ENCODE measurements around the gene ADD3. TPM values are rescaled to one million over a fixed set of nuclear protein-coding genes. Genes with fewer than 3 reads are reported as not detected.

The ADD3 gene
- total and polyA plus RNA-seq, 7 donors: 4.2 to 26.3 (median 10.4) TPM

DNA sequence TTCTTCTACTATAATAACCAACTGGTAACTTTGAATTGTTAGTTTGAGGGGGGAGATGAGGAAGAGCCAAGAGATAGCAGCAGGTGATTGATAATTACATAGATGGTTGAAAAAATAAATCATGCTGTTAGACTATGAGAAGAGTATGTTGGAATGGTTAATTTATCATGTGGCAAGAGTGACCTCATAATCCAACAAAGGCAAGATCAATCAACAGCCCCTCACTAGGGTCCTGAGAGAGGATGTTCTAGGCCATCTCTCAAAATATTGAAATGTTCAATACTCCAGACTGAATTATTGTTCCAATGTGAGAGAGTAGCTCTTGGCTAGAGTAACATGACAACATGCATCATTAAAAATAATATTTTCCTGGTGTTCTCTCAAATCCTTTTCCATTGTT is 67.9 kb downstream of the ADD3 start:
- H3K27me3 ChIP-seq (ENCODE audit: insufficient read depth in 3 of 3, low read length in 2 of 3): no peaks in the 10 kb centered on the region
- H3K4me3 ChIP-seq: peak overlapping the region; percentile 23
- ATAC-seq (no peak), DNase-seq (no peak)
- no peaks in the 10 kb centered on the region for H3K36me3 ChIP-seq (ENCODE audit: insufficient read depth in 1 of 2, low read depth in 1 of 2)
- H3K27ac ChIP-seq: peak overlapping the region; percentile 54
- intact Hi-C loops (cut with DNase I): no loop called here
- TF ChIP-seq, protein P1, sequence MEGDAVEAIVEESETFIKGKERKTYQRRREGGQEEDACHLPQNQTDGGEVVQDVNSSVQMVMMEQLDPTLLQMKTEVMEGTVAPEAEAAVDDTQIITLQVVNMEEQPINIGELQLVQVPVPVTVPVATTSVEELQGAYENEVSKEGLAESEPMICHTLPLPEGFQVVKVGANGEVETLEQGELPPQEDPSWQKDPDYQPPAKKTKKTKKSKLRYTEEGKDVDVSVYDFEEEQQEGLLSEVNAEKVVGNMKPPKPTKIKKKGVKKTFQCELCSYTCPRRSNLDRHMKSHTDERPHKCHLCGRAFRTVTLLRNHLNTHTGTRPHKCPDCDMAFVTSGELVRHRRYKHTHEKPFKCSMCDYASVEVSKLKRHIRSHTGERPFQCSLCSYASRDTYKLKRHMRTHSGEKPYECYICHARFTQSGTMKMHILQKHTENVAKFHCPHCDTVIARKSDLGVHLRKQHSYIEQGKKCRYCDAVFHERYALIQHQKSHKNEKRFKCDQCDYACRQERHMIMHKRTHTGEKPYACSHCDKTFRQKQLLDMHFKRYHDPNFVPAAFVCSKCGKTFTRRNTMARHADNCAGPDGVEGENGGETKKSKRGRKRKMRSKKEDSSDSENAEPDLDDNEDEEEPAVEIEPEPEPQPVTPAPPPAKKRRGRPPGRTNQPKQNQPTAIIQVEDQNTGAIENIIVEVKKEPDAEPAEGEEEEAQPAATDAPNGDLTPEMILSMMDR (IDR thresholded peaks at IDR 0.05): no peak
- H3K9me3 ChIP-seq: no peaks in the 10 kb centered on the region
- peaks cover 51% of the 10 kb centered on the region for H3K4me1 ChIP-seq

DNA sequence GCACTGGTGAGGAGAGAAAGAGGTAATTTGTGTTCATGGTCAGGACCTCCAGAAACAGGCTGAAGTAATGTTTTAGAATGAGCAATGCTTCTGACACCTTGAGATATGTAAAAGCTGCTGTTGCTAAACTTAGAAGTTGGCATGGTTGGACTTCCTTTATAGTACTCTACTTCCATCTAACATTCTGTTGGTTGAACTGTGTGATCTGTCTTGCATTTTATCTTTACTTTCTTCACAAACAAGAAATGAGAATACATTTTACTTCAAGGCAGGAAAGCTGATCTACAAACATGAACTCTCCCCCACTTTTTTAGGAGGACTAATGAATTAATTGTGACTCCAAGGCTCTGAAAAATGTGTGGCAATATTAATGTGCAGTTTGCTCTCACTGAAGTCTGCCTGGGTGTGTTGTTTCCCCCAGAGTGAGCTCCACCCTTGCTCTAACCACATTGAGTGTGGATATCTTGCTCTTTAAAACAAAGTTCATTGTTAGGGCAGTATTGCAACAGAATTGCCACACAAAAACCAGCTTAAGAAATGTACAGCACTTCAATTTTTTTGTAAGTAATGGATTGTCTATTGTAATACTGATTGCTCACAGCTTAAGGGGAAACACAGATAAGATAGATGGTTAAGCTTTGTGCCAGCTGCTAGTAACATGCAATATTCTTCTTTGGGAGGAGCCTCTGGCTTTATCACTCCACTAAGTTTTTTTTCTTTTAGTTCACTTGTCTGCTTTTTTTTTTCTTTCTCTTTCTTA is 69.0 kb downstream of the ADD3 start:
- intact Hi-C loops (cut with DNase I): no loop called here
- TF ChIP-seq, protein P1 (IDR thresholded peaks at IDR 0.05): no peak
- Histone ChIP-seq H3K36me3 (ENCODE audit: insufficient read depth in 1 of 2, low read depth in 1 of 2) (no peaks in the 10 kb centered on the region), H3K27me3 (ENCODE audit: insufficient read depth in 3 of 3, low read length in 2 of 3) (no peaks in the 10 kb centered on the region), H3K27ac (peak overlapping the region; percentile 54), H3K4me1 (peaks cover 61% of the 10 kb centered on the region), H3K9me3 (no peaks in the 10 kb centered on the region), H3K4me3 (peak overlapping the region; percentile 43)
- DNase-seq (peak in 1 of 2 donors; percentile 38), ATAC-seq (peak; percentile 52 to 77 (median 74))

DNA sequence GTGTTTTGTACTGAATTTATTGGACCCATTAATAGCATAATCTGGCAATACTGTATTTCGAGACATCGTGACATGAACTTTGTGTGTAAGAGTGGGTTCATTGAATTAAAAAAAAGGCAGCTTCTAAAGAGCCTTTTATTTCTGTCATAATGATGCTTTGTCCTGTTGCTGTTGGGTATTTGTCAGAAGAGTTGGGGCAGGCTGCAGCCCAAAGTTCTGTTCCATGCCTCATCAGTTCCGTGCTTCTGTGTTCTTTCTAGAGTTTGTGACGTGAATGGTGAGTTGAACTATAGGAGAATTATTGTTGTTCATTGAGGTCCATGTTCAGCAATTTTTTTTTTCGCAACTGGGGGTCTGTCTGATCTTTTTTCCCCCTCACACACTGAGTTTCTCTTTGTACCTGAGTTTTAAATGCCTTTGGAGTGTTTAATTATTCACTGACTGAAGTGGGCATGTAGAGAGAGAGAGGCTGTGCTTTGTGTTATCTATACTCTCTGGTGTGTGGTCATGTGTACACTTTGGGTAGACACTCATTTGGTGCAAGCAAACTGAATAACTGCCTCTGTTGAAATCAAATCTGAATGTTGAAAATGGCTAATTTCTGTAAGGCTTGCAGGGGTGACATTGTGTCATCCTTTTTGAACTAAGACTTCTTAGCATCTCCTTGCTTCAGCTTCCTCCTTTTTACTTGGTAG is 69.8 kb downstream of the ADD3 start:
- WGBS, 3 donors: 72 to 84% (median 72%) methylated on average over 5 of the region's 5 CpGs
- Histone ChIP-seq H3K9me3 (no peaks in the 10 kb centered on the region), H3K4me3 (peak overlapping the region; percentile 43), H3K4me1 (peaks cover 69% of the 10 kb centered on the region), H3K27me3 (ENCODE audit: insufficient read depth in 3 of 3, low read length in 2 of 3) (no peaks in the 10 kb centered on the region), H3K36me3 (ENCODE audit: insufficient read depth in 1 of 2, low read depth in 1 of 2) (no peaks in the 10 kb centered on the region), H3K27ac (peak overlapping the region; percentile 54)
- no peak for ATAC-seq
- intact Hi-C loops (cut with DNase I): no loop called here
- TF ChIP-seq, protein P1 (IDR thresholded peaks at IDR 0.05): no peak
- DNase-seq: no peak

DNA sequence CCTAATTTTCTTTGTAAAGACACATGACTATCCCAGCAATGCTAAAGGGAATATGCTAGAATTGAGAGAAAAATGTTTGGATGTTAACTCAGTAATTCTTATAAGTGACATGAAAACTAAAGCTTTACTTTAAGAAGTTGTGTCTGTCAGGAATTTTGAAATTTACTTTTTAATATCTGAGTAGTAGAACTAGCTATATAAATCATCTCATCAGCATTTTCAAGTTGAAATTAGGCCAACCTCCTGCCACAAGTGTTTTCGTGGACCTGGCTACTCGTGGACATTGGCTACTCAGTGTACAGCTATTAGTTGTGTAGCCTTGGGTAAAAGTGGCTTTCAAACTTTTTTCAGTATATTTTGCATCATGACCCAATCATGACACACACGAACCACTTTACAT is 70.5 kb downstream of the ADD3 start:
- TF ChIP-seq, protein P1 (IDR thresholded peaks at IDR 0.05): no peak
- peaks cover 70% of the 10 kb centered on the region for H3K4me1 ChIP-seq

More for the DNA sequence above, 70.5 kb downstream of the ADD3 start:
- intact Hi-C loops (cut with DNase I): no loop called here
- WGBS, 3 donors: 47 to 63% (median 54%) methylated on average over 3 of the region's 3 CpGs
- ATAC-seq (no peak), DNase-seq (no peak)
- Histone ChIP-seq H3K9me3 (no peaks in the 10 kb centered on the region), H3K27ac (peak overlapping the region; percentile 54), H3K4me3 (peak overlapping the region; percentile 43), H3K36me3 (ENCODE audit: insufficient read depth in 1 of 2, low read depth in 1 of 2) (no peaks in the 10 kb centered on the region), H3K27me3 (ENCODE audit: insufficient read depth in 3 of 3, low read length in 2 of 3) (no peaks in the 10 kb centered on the region)

Data from psoas muscle (tissue), 8 donors.